OCI-LY7 (cell line): Measurements from ENCODE around the gene CDH15. TPM values are rescaled to one million over a fixed set of nuclear protein-coding genes. Genes with fewer than 3 reads are reported as not detected.

ENCODE experiments used
- BruUV-seq: library from RNA; stranded (reverse); fragments of 400-500 nt; replicated peaks from 2 replicates; lab custom pipeline; 2021; lab: Mats Ljungman, UMichigan
- CTCF ChIA-PET: fragments of 300-600 bp; sonication (Branson Sonifier 250); formaldehyde crosslinking; loops from one replicate; lab custom pipeline; 2022; ENCODE audit warnings: antibody characterized with exemption; ENCODE audit not compliant: unreplicated experiment; lab: Charles Lee
- POLR2A ChIA-PET: fragments of 300-600 bp; sonication (Branson Sonifier 250); formaldehyde crosslinking; loops from one replicate; lab custom pipeline; 2022; ENCODE audit warnings: antibody characterized with exemption; lab: Charles Lee
- DNase-seq: peaks from one replicate; pipeline ENCODE4 v3.0.0-alpha.2; 2015; ENCODE audit warnings: low spot score
- H2AFZ ChIP-seq: fragments of 200-600 bp; sonication (generic), shearing (Covaris generic); 2 replicates; pipeline ENCODE4 v1.6.1; 2014; ENCODE audit warnings: mild to moderate bottlenecking, antibody characterized with exemption, low read length, moderate library complexity
- H3K27ac ChIP-seq: fragments of 200-600 bp; sonication (generic); 2 replicates; pipeline ENCODE4 v1.5.1; 2014; ENCODE audit warnings: mixed run types, low read depth, mild to moderate bottlenecking, moderate library complexity, low read length, inconsistent platforms; ENCODE audit not compliant: poor library complexity, severe bottlenecking
- H3K36me3 ChIP-seq: fragments of 200-600 bp; sonication (generic); 2 replicates; pipeline ENCODE4 v1.6.1; 2014; ENCODE audit warnings: mild to moderate bottlenecking, antibody characterized with exemption, low read length, moderate library complexity, mixed read lengths; ENCODE audit not compliant: insufficient read depth
- H3K4me1 ChIP-seq: fragments of 200-600 bp; sonication (generic); 2 replicates; pipeline ENCODE4 v1.5.1; 2014; ENCODE audit warnings: mild to moderate bottlenecking, low read length; ENCODE audit not compliant: insufficient read depth, poor library complexity, severe bottlenecking
- H3K4me2 ChIP-seq: fragments of 200-600 bp; sonication (generic); 2 replicates; pipeline ENCODE4 v1.6.1; 2014; ENCODE audit warnings: mild to moderate bottlenecking, low read length
- H3K4me3 ChIP-seq: fragments of 200-600 bp; sonication (generic); 2 replicates; pipeline ENCODE4 v1.5.1; 2014; ENCODE audit warnings: mild to moderate bottlenecking, low read depth, low read length; ENCODE audit not compliant: poor library complexity, severe bottlenecking
- H3K79me2 ChIP-seq: fragments of 200-600 bp; sonication (generic); 2 replicates; pipeline ENCODE4 v1.6.1; 2016; ENCODE audit warnings: low read depth, mild to moderate bottlenecking, low read length, moderate library complexity, mixed read lengths; ENCODE audit not compliant: insufficient read depth
- H3K9me2 ChIP-seq: fragments of 200-600 bp; sonication (generic); 2 replicates; pipeline ENCODE4 v1.6.1; 2016; ENCODE audit warnings: mild to moderate bottlenecking, low read length, mixed read lengths; ENCODE audit not compliant: insufficient read depth
- H3K9me3 ChIP-seq: fragments of 200-600 bp; sonication (generic); 2 replicates; pipeline ENCODE4 v1.6.1; 2014; ENCODE audit warnings: mild to moderate bottlenecking, mixed run types, low read length, mixed read lengths
- H4K20me1 ChIP-seq: fragments of 200-600 bp; sonication (generic); 2 replicates; pipeline ENCODE4 v1.6.1; 2014; ENCODE audit warnings: mild to moderate bottlenecking, antibody characterized with exemption, low read length, moderate library complexity, mixed read lengths; ENCODE audit not compliant: insufficient read depth
- CTCF ChIP-seq: fragments of 200-600 bp; sonication (generic); conservative IDR thresholded peaks from 2 replicates; pipeline ENCODE4 v1.5.1; 2014; ENCODE audit warnings: mild to moderate bottlenecking, antibody characterized with exemption, low read length, moderate library complexity, mixed read lengths
- EZH2phosphoT487 ChIP-seq: fragments of 200-600 bp; sonication (generic); IDR thresholded peaks from 2 replicates; pipeline ENCODE4 v1.6.1; 2018; ENCODE audit warnings: low read depth, borderline replicate concordance, mild to moderate bottlenecking, mixed run types, antibody characterized with exemption, low read length, moderate library complexity, mixed read lengths
- intact Hi-C: fragments of 100-400 bp; cut with micrococcal nuclease; formaldehyde crosslinking; loops from one replicate; pipeline ENCODE4 v1.10.0; 2022; ENCODE audit not compliant: unreplicated experiment
- total RNA-seq, 2 experiments: library from RNA; depleted of rRNA in 1 of 2; stranded (reverse); fragments of >200 nt in 1 of 2; shearing (Covaris generic) in 1 of 2; gene quantifications; 2 replicates each; pipeline ENCODE4 v1.2.3, GENCODE V29; 2014 to 2022

Gene CDH15
- total RNA-seq, 2 experiments from 2014 or later: not detected

GRCh38 chr16:89146211-89147005, 25.1 kb upstream of the CDH15 start:
- CTCF ChIA-PET: no interaction called here
- Histone ChIP-seq H3K79me2 (no peaks in the 10 kb centered on the region), H3K4me1 (no peaks in the 10 kb centered on the region), H3K4me3 (no peak overlapping the region), H4K20me1 (no peaks in the 10 kb centered on the region), H3K4me2 (no peak overlapping the region), H3K27ac (no peak overlapping the region), H3K9me3 (peaks cover 11% of the 10 kb centered on the region; the same call in 1 of the 2 replicates), H3K36me3 (peaks cover 98% of the 10 kb centered on the region), H3K9me2 (no peaks in the 10 kb centered on the region), H2AFZ (no peak overlapping the region)
- intact Hi-C loops: no loop called here
- TF ChIP-seq EZH2phosphoT487: no peak
- TF ChIP-seq CTCF: no peak
- BruUV-seq: no TSS peak
- no peak for DNase-seq
- POLR2A ChIA-PET: no interaction called here

DNA sequence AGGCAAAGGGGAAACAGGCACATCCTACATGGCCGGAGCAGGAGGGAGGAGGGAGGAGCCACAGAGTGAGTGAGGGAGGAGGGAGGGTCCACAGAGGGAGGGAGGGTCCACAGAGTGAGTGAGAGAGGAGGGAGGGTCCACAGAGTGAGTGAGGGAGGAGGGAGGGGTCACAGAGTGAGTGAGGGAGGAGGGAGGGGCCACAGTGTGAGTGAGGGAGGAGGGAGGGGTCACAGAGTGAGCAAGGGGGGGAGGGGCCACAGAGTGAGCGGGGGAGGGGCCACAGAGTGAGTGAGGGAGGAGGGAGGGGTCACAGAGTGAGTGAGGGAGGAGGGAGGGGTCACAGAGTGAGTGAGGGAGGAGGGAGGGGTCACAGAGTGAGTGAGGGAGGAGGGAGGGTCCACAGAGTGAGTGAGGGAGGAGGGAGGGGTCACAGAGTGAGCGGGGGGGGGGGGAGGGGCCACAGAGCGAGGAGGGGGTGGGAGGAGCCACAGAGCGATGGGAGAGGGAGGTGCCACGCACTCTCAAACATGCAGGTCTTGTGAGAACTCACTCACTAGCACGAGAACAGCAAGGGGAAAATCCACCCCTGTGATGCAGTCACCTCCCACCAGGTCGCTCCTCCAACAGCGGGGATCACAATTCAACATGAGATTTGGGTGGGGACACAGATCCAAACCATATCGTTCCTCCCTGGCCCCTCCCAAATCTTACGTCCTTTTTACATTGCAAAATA, 24.3 kb upstream of the CDH15 start:
- POLR2A ChIA-PET: no interaction called here
- no peak overlapping the region for H3K27ac ChIP-seq
- no peak for TF ChIP-seq EZH2phosphoT487
- no TSS peak for BruUV-seq
- H3K4me2 ChIP-seq: no peak overlapping the region
- no peaks in the 10 kb centered on the region for H3K9me2 ChIP-seq
- H4K20me1 ChIP-seq: no peaks in the 10 kb centered on the region
- intact Hi-C loops: no loop called here
- peaks cover 96% of the 10 kb centered on the region for H3K36me3 ChIP-seq
- H3K79me2 ChIP-seq: no peaks in the 10 kb centered on the region
- CTCF ChIA-PET: no interaction called here
- H3K4me3 ChIP-seq: no peak overlapping the region
- no peaks in the 10 kb centered on the region for H3K4me1 ChIP-seq
- peaks cover 11% of the 10 kb centered on the region; the same call in 1 of the 2 replicates for H3K9me3 ChIP-seq
- DNase-seq: no peak
- no peak overlapping the region for H2AFZ ChIP-seq

GRCh38 chr16:89149386-89149785, 22.2 kb upstream of the CDH15 start:
- no peaks in the 10 kb centered on the region for H3K9me2 ChIP-seq
- H3K36me3 ChIP-seq: peaks cover 83% of the 10 kb centered on the region
- no peak overlapping the region for H2AFZ ChIP-seq
- H3K79me2 ChIP-seq: no peaks in the 10 kb centered on the region
- ChIA-PET CTCF (no interaction called here), POLR2A (no interaction called here)
- intact Hi-C loops: no loop called here
- no peak overlapping the region for H3K27ac ChIP-seq
- no peak overlapping the region for H3K4me2 ChIP-seq
- H4K20me1 ChIP-seq: no peaks in the 10 kb centered on the region
- peak; percentile 58 for DNase-seq
- H3K9me3 ChIP-seq: peaks cover 11% of the 10 kb centered on the region; the same call in 1 of the 2 replicates
- no peak overlapping the region for H3K4me3 ChIP-seq
- H3K4me1 ChIP-seq: peaks cover 9% of the 10 kb centered on the region
- TF ChIP-seq EZH2phosphoT487: no peak
- no peak for TF ChIP-seq CTCF
- no TSS peak for BruUV-seq
